ENCODE data around the gene ZBTB20.

ZBTB20 gene

GRCh38 chr3:114867359-114867758, 279.7 kb downstream of the ZBTB20 start:
- Histone ChIP-seq H3K27me3 (ENCODE audit: control insufficient read depth in 5 of 5, insufficient read depth in 4 of 5, low read length in 5 of 5) (no peaks in the 10 kb centered on the region), H3K36me3 (ENCODE audit: control insufficient read depth in 5 of 5, insufficient read depth in 5 of 5, low read length in 5 of 5) (no peaks in the 10 kb centered on the region), H3K9me3 (ENCODE audit: control insufficient read depth in 5 of 5, low read length in 5 of 5) (no peaks in the 10 kb centered on the region), H3K27ac (ENCODE audit: low read depth, low read length) (no peak overlapping the region), H3K4me3 (ENCODE audit: low read depth in 1 of 5, low read length in 5 of 5) (no peak overlapping the region), H3K9ac (ENCODE audit: low read length in 5 of 5) (no peak overlapping the region), H3K4me1 (ENCODE audit: control insufficient read depth in 5 of 5, insufficient read depth in 5 of 5, low read length in 5 of 5) (peaks cover 1 to 21% (median 18%) of the 10 kb centered on the region in 5 donors)

- Histone ChIP-seq H3K4me1 (ENCODE audit: control insufficient read depth in 5 of 5, insufficient read depth in 5 of 5, low read length in 5 of 5) (peaks cover 0 to 15% (median 10%) of the 10 kb centered on the region in 5 donors), H3K9ac (ENCODE audit: low read length in 5 of 5) (no peak overlapping the region), H3K4me3 (ENCODE audit: low read depth in 1 of 5, low read length in 5 of 5) (no peak overlapping the region), H3K27me3 (ENCODE audit: control insufficient read depth in 5 of 5, insufficient read depth in 4 of 5, low read length in 5 of 5) (no peaks in the 10 kb centered on the region), H3K27ac (ENCODE audit: low read depth, low read length) (no peak overlapping the region), H3K36me3 (ENCODE audit: control insufficient read depth in 5 of 5, insufficient read depth in 5 of 5, low read length in 5 of 5) (no peaks in the 10 kb centered on the region), H3K9me3 (ENCODE audit: control insufficient read depth in 5 of 5, low read length in 5 of 5) (no peaks in the 10 kb centered on the region)
These were observed 280.7 kb downstream of the ZBTB20 start for GRCh38 chr3:114866430-114866829.

- no peaks in the 10 kb centered on the region for H3K9me3 ChIP-seq (ENCODE audit: control insufficient read depth in 5 of 5, low read length in 5 of 5)
- H3K4me1 ChIP-seq (ENCODE audit: control insufficient read depth in 5 of 5, insufficient read depth in 5 of 5, low read length in 5 of 5): peaks cover 0 to 15% (median 9%) of the 10 kb centered on the region in 5 donors
These were observed 282.1 kb downstream of the ZBTB20 start for GRCh38 chr3:114864970-114865369.

GRCh38 chr3:114863848-114864247, 283.2 kb downstream of the ZBTB20 start:
- no peaks in the 10 kb centered on the region for H3K36me3 ChIP-seq (ENCODE audit: control insufficient read depth in 5 of 5, insufficient read depth in 5 of 5, low read length in 5 of 5)
- H3K4me3 ChIP-seq (ENCODE audit: low read depth in 1 of 5, low read length in 5 of 5): peak overlapping the region; percentile 12 to 62 (median 46)
- H3K9ac ChIP-seq (ENCODE audit: low read length in 5 of 5): peak overlapping the region; percentile 15 to 59 (median 31)
- no peaks in the 10 kb centered on the region for H3K27me3 ChIP-seq (ENCODE audit: control insufficient read depth in 5 of 5, insufficient read depth in 4 of 5, low read length in 5 of 5)
- H3K4me1 ChIP-seq (ENCODE audit: control insufficient read depth in 5 of 5, insufficient read depth in 5 of 5, low read length in 5 of 5): peaks cover 0 to 15% (median 9%) of the 10 kb centered on the region in 5 donors
- H3K27ac ChIP-seq (ENCODE audit: low read depth, low read length): peak overlapping the region; percentile 32
- no peaks in the 10 kb centered on the region for H3K9me3 ChIP-seq (ENCODE audit: control insufficient read depth in 5 of 5, low read length in 5 of 5)

More at GRCh38 chr3:114864970-114865369, 282.1 kb downstream of the ZBTB20 start:
- no peak overlapping the region for H3K9ac ChIP-seq (ENCODE audit: low read length in 5 of 5)
- no peak overlapping the region for H3K4me3 ChIP-seq (ENCODE audit: low read depth in 1 of 5, low read length in 5 of 5)
- H3K27ac ChIP-seq (ENCODE audit: low read depth, low read length): no peak overlapping the region
- no peaks in the 10 kb centered on the region for H3K27me3 ChIP-seq (ENCODE audit: control insufficient read depth in 5 of 5, insufficient read depth in 4 of 5, low read length in 5 of 5)
- H3K36me3 ChIP-seq (ENCODE audit: control insufficient read depth in 5 of 5, insufficient read depth in 5 of 5, low read length in 5 of 5): no peaks in the 10 kb centered on the region

GRCh38 chr3:114861666-114862065, 285.4 kb downstream of the ZBTB20 start:
- Histone ChIP-seq H3K9ac (ENCODE audit: low read length in 5 of 5) (no peak overlapping the region), H3K4me3 (ENCODE audit: low read depth in 1 of 5, low read length in 5 of 5) (no peak overlapping the region), H3K9me3 (ENCODE audit: control insufficient read depth in 5 of 5, low read length in 5 of 5) (no peaks in the 10 kb centered on the region), H3K27me3 (ENCODE audit: control insufficient read depth in 5 of 5, insufficient read depth in 4 of 5, low read length in 5 of 5) (no peaks in the 10 kb centered on the region), H3K4me1 (ENCODE audit: control insufficient read depth in 5 of 5, insufficient read depth in 5 of 5, low read length in 5 of 5) (peaks cover 0 to 16% (median 11%) of the 10 kb centered on the region in 5 donors), H3K27ac (ENCODE audit: low read depth, low read length) (no peak overlapping the region), H3K36me3 (ENCODE audit: control insufficient read depth in 5 of 5, insufficient read depth in 5 of 5, low read length in 5 of 5) (no peaks in the 10 kb centered on the region)

- Histone ChIP-seq H3K27ac (ENCODE audit: low read depth, low read length) (no peak overlapping the region), H3K4me1 (ENCODE audit: control insufficient read depth in 5 of 5, insufficient read depth in 5 of 5, low read length in 5 of 5) (peaks cover 0 to 16% (median 11%) of the 10 kb centered on the region in 5 donors), H3K36me3 (ENCODE audit: control insufficient read depth in 5 of 5, insufficient read depth in 5 of 5, low read length in 5 of 5) (no peaks in the 10 kb centered on the region)
These were observed 286.6 kb downstream of the ZBTB20 start for GRCh38 chr3:114860531-114860930.

GRCh38 chr3:114858329-114858728, 288.8 kb downstream of the ZBTB20 start:
- Histone ChIP-seq H3K36me3 (ENCODE audit: control insufficient read depth in 5 of 5, insufficient read depth in 5 of 5, low read length in 5 of 5) (no peaks in the 10 kb centered on the region), H3K27me3 (ENCODE audit: control insufficient read depth in 5 of 5, insufficient read depth in 4 of 5, low read length in 5 of 5) (no peaks in the 10 kb centered on the region), H3K9me3 (ENCODE audit: control insufficient read depth in 5 of 5, low read length in 5 of 5) (no peaks in the 10 kb centered on the region), H3K4me1 (ENCODE audit: control insufficient read depth in 5 of 5, insufficient read depth in 5 of 5, low read length in 5 of 5) (peaks cover 0 to 12% (median 3%) of the 10 kb centered on the region in 5 donors), H3K9ac (ENCODE audit: low read length in 5 of 5) (no peak overlapping the region), H3K4me3 (ENCODE audit: low read depth in 1 of 5, low read length in 5 of 5) (no peak overlapping the region), H3K27ac (ENCODE audit: low read depth, low read length) (no peak overlapping the region)

More at GRCh38 chr3:114860531-114860930, 286.6 kb downstream of the ZBTB20 start:
- H3K4me3 ChIP-seq (ENCODE audit: low read depth in 1 of 5, low read length in 5 of 5): no peak overlapping the region
- H3K9ac ChIP-seq (ENCODE audit: low read length in 5 of 5): no peak overlapping the region
- H3K27me3 ChIP-seq (ENCODE audit: control insufficient read depth in 5 of 5, insufficient read depth in 4 of 5, low read length in 5 of 5): no peaks in the 10 kb centered on the region
- H3K9me3 ChIP-seq (ENCODE audit: control insufficient read depth in 5 of 5, low read length in 5 of 5): no peaks in the 10 kb centered on the region

- no peak overlapping the region for H3K9ac ChIP-seq (ENCODE audit: low read length in 5 of 5)
- no peak overlapping the region for H3K4me3 ChIP-seq (ENCODE audit: low read depth in 1 of 5, low read length in 5 of 5)
- H3K27ac ChIP-seq (ENCODE audit: low read depth, low read length): no peak overlapping the region
- H3K9me3 ChIP-seq (ENCODE audit: control insufficient read depth in 5 of 5, low read length in 5 of 5): no peaks in the 10 kb centered on the region
- no peaks in the 10 kb centered on the region for H3K27me3 ChIP-seq (ENCODE audit: control insufficient read depth in 5 of 5, insufficient read depth in 4 of 5, low read length in 5 of 5)
- H3K36me3 ChIP-seq (ENCODE audit: control insufficient read depth in 5 of 5, insufficient read depth in 5 of 5, low read length in 5 of 5): no peaks in the 10 kb centered on the region
- H3K4me1 ChIP-seq (ENCODE audit: control insufficient read depth in 5 of 5, insufficient read depth in 5 of 5, low read length in 5 of 5): peaks cover 0 to 7% (median 3%) of the 10 kb centered on the region in 5 donors
These were observed 289.8 kb downstream of the ZBTB20 start for GRCh38 chr3:114857299-114857701.

- no peaks in the 10 kb centered on the region for H3K27me3 ChIP-seq (ENCODE audit: control insufficient read depth in 5 of 5, insufficient read depth in 4 of 5, low read length in 5 of 5)
- H3K27ac ChIP-seq (ENCODE audit: low read depth, low read length): no peak overlapping the region
- H3K4me1 ChIP-seq (ENCODE audit: control insufficient read depth in 5 of 5, insufficient read depth in 5 of 5, low read length in 5 of 5): peaks cover 0 to 7% (median 3%) of the 10 kb centered on the region in 5 donors
- no peak overlapping the region for H3K9ac ChIP-seq (ENCODE audit: low read length in 5 of 5)
- no peaks in the 10 kb centered on the region for H3K9me3 ChIP-seq (ENCODE audit: control insufficient read depth in 5 of 5, low read length in 5 of 5)
- no peak overlapping the region for H3K4me3 ChIP-seq (ENCODE audit: low read depth in 1 of 5, low read length in 5 of 5)
- no peaks in the 10 kb centered on the region for H3K36me3 ChIP-seq (ENCODE audit: control insufficient read depth in 5 of 5, insufficient read depth in 5 of 5, low read length in 5 of 5)
These were observed 290.3 kb downstream of the ZBTB20 start for GRCh38 chr3:114856835-114857234.

- Histone ChIP-seq H3K27ac (ENCODE audit: low read depth, low read length) (no peak overlapping the region), H3K27me3 (ENCODE audit: control insufficient read depth in 5 of 5, insufficient read depth in 4 of 5, low read length in 5 of 5) (no peaks in the 10 kb centered on the region), H3K36me3 (ENCODE audit: control insufficient read depth in 5 of 5, insufficient read depth in 5 of 5, low read length in 5 of 5) (no peaks in the 10 kb centered on the region), H3K4me3 (ENCODE audit: low read depth in 1 of 5, low read length in 5 of 5) (no peak overlapping the region), H3K9me3 (ENCODE audit: control insufficient read depth in 5 of 5, low read length in 5 of 5) (no peaks in the 10 kb centered on the region), H3K4me1 (ENCODE audit: control insufficient read depth in 5 of 5, insufficient read depth in 5 of 5, low read length in 5 of 5) (peaks cover 0 to 7% (median 3%) of the 10 kb centered on the region in 5 donors), H3K9ac (ENCODE audit: low read length in 5 of 5) (no peak overlapping the region)
These were observed 291.2 kb downstream of the ZBTB20 start for GRCh38 chr3:114855839-114856238.
